ENCODE data around the gene MRLN. TPM values are rescaled to one million over a fixed set of nuclear protein-coding genes. Genes with fewer than 3 reads are reported as not detected.

Gene MRLN
- total RNA-seq, 1 experiment from 2014 or later = not detected

DNA sequence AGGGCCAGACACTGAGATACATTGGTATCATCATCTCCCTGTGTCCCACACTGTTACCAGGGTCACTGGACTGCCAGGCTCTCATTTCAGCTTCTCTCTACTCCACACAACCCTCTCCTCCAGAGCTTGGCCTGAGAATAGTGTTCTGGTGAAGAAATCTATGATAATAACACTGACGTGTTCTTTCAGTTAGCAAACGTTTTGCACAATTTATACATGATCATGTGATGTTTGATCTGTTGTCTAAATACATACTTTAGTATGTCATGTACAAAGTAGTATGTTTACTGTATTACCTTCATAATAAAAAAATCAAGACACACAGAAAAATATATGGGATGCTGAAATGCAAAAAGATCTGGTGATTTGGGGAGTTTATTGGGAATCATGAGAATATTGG is 48.6 kb downstream of the MRLN start:
- Histone ChIP-seq H3K36me3 (replicated peaks; ENCODE audit: control insufficient read depth, insufficient read depth, low read length) (no peaks in the 10 kb centered on the region), H3K27me3 (ENCODE audit: control insufficient read depth, insufficient read depth, low read length) (peaks cover 15% of the 10 kb centered on the region), H3K4me3 (ENCODE audit: insufficient read depth, low read depth, low read length) (no peak overlapping the region)
- DNase-seq = no peak

DNA sequence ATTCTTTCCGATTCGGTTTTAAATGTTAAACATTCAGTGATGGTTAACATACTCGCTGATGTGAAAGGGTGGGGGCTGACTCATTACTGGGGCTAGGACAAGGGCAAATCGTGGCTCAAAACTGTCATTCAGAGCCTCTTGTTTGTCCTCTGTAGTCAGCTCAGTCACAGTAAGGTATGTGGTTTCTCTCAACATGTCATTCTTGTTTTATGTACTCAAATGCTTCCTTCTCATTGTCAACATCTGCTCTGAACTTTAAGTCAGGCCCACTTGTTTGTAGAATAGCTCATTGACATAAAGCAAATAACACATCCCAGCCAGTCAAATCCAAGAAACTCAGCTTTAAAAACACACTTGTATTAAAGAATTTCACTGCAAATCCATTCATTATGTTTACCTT is 50.9 kb downstream of the MRLN start:
- no peak for DNase-seq
- Histone ChIP-seq H3K4me3 (ENCODE audit: insufficient read depth, low read depth, low read length) (no peak overlapping the region), H3K27me3 (ENCODE audit: control insufficient read depth, insufficient read depth, low read length) (no peaks in the 10 kb centered on the region), H3K36me3 (replicated peaks; ENCODE audit: control insufficient read depth, insufficient read depth, low read length) (no peaks in the 10 kb centered on the region)

DNA sequence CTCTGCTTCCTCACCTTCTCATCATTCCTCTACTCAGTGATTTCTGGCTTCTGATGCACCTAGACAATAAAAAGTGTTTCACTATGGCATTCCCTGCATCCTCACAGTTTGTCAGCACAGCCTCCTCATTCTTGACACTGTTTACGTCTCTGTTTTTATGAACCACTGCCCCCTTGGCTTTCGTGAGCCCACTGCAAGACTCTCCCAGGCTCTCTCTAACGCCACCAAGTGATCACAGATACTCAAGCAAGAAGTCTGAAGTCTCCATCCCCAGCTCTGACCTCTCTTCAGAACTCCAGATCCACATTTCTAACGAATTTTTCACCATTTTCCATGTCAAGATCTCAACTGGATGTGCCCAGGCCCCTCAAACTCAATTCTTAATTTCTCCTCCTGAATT is 52.5 kb downstream of the MRLN start:
- Histone ChIP-seq H3K4me3 (ENCODE audit: insufficient read depth, low read depth, low read length) (no peak overlapping the region), H3K27me3 (ENCODE audit: control insufficient read depth, insufficient read depth, low read length) (no peaks in the 10 kb centered on the region), H3K36me3 (replicated peaks; ENCODE audit: control insufficient read depth, insufficient read depth, low read length) (no peaks in the 10 kb centered on the region)
- DNase-seq = no peak

DNA sequence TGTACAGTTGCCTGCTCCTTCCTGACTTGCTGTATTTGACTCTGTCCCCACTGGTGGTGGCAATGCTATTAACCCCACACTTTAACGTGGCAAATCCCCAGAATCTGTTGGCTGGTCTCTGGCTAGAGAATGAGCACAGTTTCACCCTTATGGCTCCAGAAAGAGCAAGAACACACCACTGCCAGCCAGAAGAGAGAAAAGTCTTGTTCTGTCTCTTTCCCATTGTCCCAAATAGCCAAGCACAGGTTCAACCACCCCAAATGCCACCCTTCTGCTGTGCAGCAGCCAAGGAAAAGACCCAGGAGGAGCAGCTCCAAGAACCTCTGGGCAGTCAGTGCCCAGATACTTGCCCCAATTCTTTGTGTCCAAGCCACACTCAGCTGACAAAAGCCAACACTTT is 54.9 kb downstream of the MRLN start:
- Histone ChIP-seq H3K4me3 (ENCODE audit: insufficient read depth, low read depth, low read length) (no peak overlapping the region), H3K27me3 (ENCODE audit: control insufficient read depth, insufficient read depth, low read length) (no peaks in the 10 kb centered on the region), H3K36me3 (replicated peaks; ENCODE audit: control insufficient read depth, insufficient read depth, low read length) (no peaks in the 10 kb centered on the region)
- no peak for DNase-seq

DNA sequence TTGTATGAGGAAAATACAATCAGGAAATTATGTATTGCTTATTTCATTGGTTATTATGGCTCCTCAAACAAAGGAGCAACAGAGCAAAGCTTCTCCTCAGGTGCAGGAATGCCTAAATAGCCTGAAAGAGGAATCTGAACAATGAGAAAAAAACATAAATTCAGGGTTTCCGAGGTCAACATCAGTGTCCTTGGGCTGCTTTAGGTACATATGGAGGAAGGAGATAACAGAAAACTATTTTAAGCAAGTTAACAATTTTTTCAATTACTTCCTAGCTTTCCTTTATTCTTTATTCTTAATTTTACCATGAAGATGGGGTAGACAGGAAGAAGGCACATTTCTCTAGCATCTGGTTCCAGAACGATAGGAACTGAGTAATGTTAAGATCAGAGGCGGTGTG is 57.6 kb downstream of the MRLN start:
- Histone ChIP-seq H3K27me3 (ENCODE audit: control insufficient read depth, insufficient read depth, low read length) (no peaks in the 10 kb centered on the region), H3K4me3 (ENCODE audit: insufficient read depth, low read depth, low read length) (no peak overlapping the region), H3K36me3 (replicated peaks; ENCODE audit: control insufficient read depth, insufficient read depth, low read length) (no peaks in the 10 kb centered on the region)
- DNase-seq = no peak

DNA sequence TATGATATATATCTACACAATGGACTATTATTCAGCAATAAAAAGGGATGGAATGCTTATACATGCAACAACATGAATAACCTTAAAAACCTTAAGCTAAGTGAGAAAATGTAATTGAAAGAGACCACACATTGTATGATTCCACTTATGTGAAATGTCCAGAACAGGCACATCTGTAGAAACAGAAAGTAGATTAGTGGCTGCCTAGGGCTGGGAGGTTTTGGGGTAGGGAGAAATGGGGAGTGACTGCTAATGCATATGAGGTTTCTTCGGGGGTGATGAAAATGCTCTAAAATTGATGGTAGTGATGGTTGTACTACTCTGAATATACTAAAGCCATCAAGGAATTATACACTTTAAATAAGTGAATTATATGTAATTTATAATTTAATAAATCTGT is 58.3 kb downstream of the MRLN start:
- Histone ChIP-seq H3K36me3 (replicated peaks; ENCODE audit: control insufficient read depth, insufficient read depth, low read length) (no peaks in the 10 kb centered on the region), H3K27me3 (ENCODE audit: control insufficient read depth, insufficient read depth, low read length) (no peaks in the 10 kb centered on the region), H3K4me3 (ENCODE audit: insufficient read depth, low read depth, low read length) (no peak overlapping the region)
- no peak for DNase-seq

DNA sequence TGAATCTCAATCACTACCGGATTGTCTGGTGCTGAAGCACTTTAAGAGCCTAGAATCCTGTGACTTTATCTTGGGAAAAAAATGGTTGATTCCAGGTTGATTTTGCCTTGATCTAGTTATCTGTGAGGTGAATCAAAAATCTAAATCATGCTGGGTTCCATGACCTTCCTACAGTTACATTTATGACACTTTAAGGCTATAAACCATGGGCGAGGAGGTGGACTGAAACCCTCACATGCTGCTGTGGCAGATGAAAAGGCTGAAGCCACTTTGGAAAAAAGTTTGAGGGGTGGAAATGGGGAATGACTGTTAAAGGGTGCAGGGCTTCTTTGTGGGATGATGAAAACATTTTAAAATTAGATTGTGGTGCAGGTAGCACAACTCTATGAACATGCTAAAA is 61.1 kb downstream of the MRLN start:
- no peak overlapping the region for H3K4me3 ChIP-seq (ENCODE audit: insufficient read depth, low read depth, low read length)
- DNase-seq = no peak
- no peaks in the 10 kb centered on the region for H3K36me3 ChIP-seq (replicated peaks; ENCODE audit: control insufficient read depth, insufficient read depth, low read length)
- no peaks in the 10 kb centered on the region for H3K27me3 ChIP-seq (ENCODE audit: control insufficient read depth, insufficient read depth, low read length)

DNA sequence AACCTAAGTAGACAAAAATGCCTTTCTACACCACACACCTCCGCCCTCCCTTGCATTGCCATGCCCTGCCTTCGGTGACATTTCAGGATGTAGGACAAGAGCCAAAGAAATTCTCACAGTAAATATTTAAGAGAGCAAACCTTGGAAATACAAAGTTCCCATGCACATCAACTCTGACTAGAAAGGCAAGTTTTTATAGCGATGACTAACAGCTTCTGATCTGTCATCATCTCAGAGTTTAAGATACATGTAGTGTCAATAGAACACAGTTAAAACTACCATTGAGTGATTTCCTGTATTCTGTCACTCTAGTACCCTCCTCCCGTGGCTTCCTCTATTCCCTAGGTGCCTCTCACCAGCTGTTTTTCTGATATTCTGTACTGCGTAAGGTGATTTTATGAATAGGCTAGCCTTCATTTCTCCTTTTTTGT is 64.3 kb downstream of the MRLN start:
- Histone ChIP-seq H3K27me3 (ENCODE audit: control insufficient read depth, insufficient read depth, low read length) (no peaks in the 10 kb centered on the region), H3K36me3 (replicated peaks; ENCODE audit: control insufficient read depth, insufficient read depth, low read length) (no peaks in the 10 kb centered on the region), H3K4me3 (ENCODE audit: insufficient read depth, low read depth, low read length) (no peak overlapping the region)
- DNase-seq = no peak

DNA sequence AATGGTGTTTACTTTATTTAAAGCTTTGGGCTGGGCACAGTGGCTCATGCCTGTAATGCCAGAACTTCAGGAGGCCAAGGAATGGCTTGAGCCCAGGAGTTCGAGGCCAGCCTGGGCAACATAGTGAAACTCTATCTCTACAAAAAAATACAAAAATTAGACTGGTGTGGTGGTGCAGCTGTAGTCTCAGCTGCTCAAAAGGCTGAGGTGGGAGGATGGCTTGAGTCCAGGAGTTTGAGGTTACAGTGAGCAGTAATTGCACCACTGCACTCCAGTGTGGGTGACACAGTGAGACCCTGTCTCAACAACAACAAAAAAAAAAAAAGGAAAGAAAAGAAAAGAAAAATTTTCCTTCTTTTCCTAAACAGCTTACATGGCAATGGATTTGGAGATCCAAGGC is 65.6 kb downstream of the MRLN start:
- Histone ChIP-seq H3K4me3 (ENCODE audit: insufficient read depth, low read depth, low read length) (no peak overlapping the region), H3K36me3 (replicated peaks; ENCODE audit: control insufficient read depth, insufficient read depth, low read length) (no peaks in the 10 kb centered on the region), H3K27me3 (ENCODE audit: control insufficient read depth, insufficient read depth, low read length) (no peaks in the 10 kb centered on the region)
- no peak for DNase-seq

Other genes with a start within 250 kb of the MRLN start
- 4.1 and 5.7 TPM in 2 replicates for gene SLC16A9, start 43.6 kb downstream of the MRLN start, total RNA-seq (2014; rRNA removed; shearing (Covaris generic))
- 22.0 and 27.7 TPM in 2 replicates for gene CCDC6, start 153.1 kb upstream of the MRLN start, total RNA-seq (2014; rRNA removed; shearing (Covaris generic))